Activated CD8-positive, alpha-beta memory T cell treated with anti-CD3 and anti-CD28 coated beads, Interleukin-2, amount 10 ng/mL, durations not matched to agents 7 days and 5 days (primary cell): ENCODE results near the gene LCK. TPM values are rescaled to one million over a fixed set of nuclear protein-coding genes. Genes with fewer than 3 reads are reported as not detected.

Experiments used
- ATAC-seq: fragments of 150-1000 bp; cut with Tn5 transposase; one replicate; pipeline ENCODE4 v1.10.0; 2021; ENCODE audit warnings: moderate library complexity
- CTCF ChIA-PET: fragments of 350-600 bp; sonication (Branson Sonifier 250); formaldehyde crosslinking; loops from one replicate; lab custom pipeline; 2021; ENCODE audit warnings: antibody characterized with exemption; lab: Charles Lee
- DNase-seq: peaks from one replicate; pipeline ENCODE4 v3.0.0-alpha.2; 2020
- H3K27ac Mint-ChIP-seq: one replicate; pipeline ENCODE4 v1.8.0; 2021; ENCODE audit warnings: mild to moderate bottlenecking, mixed read lengths
- H3K27me3 Mint-ChIP-seq: one replicate; pipeline ENCODE4 v1.8.0; 2021; ENCODE audit warnings: mixed read lengths
- H3K36me3 Mint-ChIP-seq: one replicate; pipeline ENCODE4 v1.8.0; 2021; ENCODE audit warnings: mild to moderate bottlenecking, mixed read lengths
- H3K4me1 Mint-ChIP-seq: one replicate; pipeline ENCODE4 v1.8.0; 2021; ENCODE audit warnings: mixed read lengths
- H3K4me3 Mint-ChIP-seq: one replicate; pipeline ENCODE4 v1.8.0; 2021; ENCODE audit warnings: mild to moderate bottlenecking, moderate library complexity, mixed read lengths
- H3K9me3 Mint-ChIP-seq: one replicate; pipeline ENCODE4 v1.8.0; 2022; ENCODE audit warnings: low read depth, mixed read lengths
- total RNA-seq, 2 experiments: library from RNA; stranded (reverse); gene quantifications; one replicate each; pipeline ENCODE4 v1.2.3, GENCODE V29; 2021

The LCK gene
- total RNA-seq = 100 to 1,000 TPM; 441 to 481 TPM

- peaks cover 57% of the 10 kb centered on the region for H3K4me1 Mint-ChIP-seq
- CTCF ChIA-PET = interaction anchor here (0.7 to 11.3 kb wide), 13 partner anchors 9 to 247 kb away, joined by 3 to 99 read pairs (median 14); partner anchors contain the start of genes CCDC28B, HDAC1 and TXLNA
- peak; percentile 89 for DNase-seq
- peak within 1 kb of the TSS; percentile 94 for H3K27ac Mint-ChIP-seq
- ATAC-seq = peak; percentile 27
- H3K36me3 Mint-ChIP-seq = peaks cover 38% of the 10 kb centered on the region
- peak within 1 kb of the TSS; percentile 97 for H3K4me3 Mint-ChIP-seq
- no peaks in the 10 kb centered on the region for H3K27me3 Mint-ChIP-seq
- no peaks in the 10 kb centered on the region for H3K9me3 Mint-ChIP-seq
Observed at GRCh38 chr1:32250893-32251716, at the start of gene LCK. TSS of gene LCK (plus strand) at chr1:32251265. CDS start at chr1:32274330, 23,065 bp downstream.

- ATAC-seq = no peak
- no peaks in the 10 kb centered on the region for H3K27me3 Mint-ChIP-seq
- no peak for DNase-seq
- H3K36me3 Mint-ChIP-seq = peaks cover 2% of the 10 kb centered on the region
- H3K4me1 Mint-ChIP-seq = peaks cover 37% of the 10 kb centered on the region
- H3K9me3 Mint-ChIP-seq = no peaks in the 10 kb centered on the region
- CTCF ChIA-PET = interaction anchor here (0.6 to 4.2 kb wide), 6 partner anchors 11 to 225 kb away, joined by 3 to 39 read pairs (median 4); partner anchors contain the start of genes EIF3I and TMEM234
- H3K27ac Mint-ChIP-seq = no peak overlapping the region
- H3K4me3 Mint-ChIP-seq = peak overlapping the region; percentile 90
Observed at GRCh38 chr1:32204943-32205361, 46.1 kb upstream of the LCK start.

- H3K27ac Mint-ChIP-seq = peak within 1 kb of the TSS; percentile 87
- ATAC-seq = peak; percentile 82
- H3K4me3 Mint-ChIP-seq = peak within 1 kb of the TSS; percentile 90
- no peaks in the 10 kb centered on the region for H3K9me3 Mint-ChIP-seq
- H3K27me3 Mint-ChIP-seq = no peaks in the 10 kb centered on the region
- peaks cover 2% of the 10 kb centered on the region for H3K36me3 Mint-ChIP-seq
- CTCF ChIA-PET = interaction anchor here (0.6 to 4.2 kb wide), 9 partner anchors 9 to 226 kb away, joined by 3 to 39 read pairs (median 4); partner anchors contain the start of genes EIF3I, MARCKSL1 and TMEM234
- peaks cover 32% of the 10 kb centered on the region for H3K4me1 Mint-ChIP-seq
- DNase-seq = peak; percentile 89
Observed at GRCh38 chr1:32205401-32206370, 45.4 kb upstream of the LCK start, which contains the start of gene IQCC. TSS of gene IQCC (plus strand) at chr1:32205671. CDS start at chr1:32205682, 11 bp downstream.

- CTCF ChIA-PET = interaction anchor here (1.6 kb wide), 1 partner anchor 205 kb away, joined by 3 read pairs; no protein-coding TSS in a partner anchor
- Mint-ChIP-seq H3K4me1 (peaks cover 15% of the 10 kb centered on the region), H3K36me3 (no peaks in the 10 kb centered on the region), H3K27me3 (no peaks in the 10 kb centered on the region), H3K27ac (no peak overlapping the region), H3K9me3 (no peaks in the 10 kb centered on the region), H3K4me3 (no peak overlapping the region)
- ATAC-seq (no peak), DNase-seq (no peak)
Observed at GRCh38 chr1:32208469-32208868, 42.6 kb upstream of the LCK start.

GRCh38 chr1:32208891-32209328 lies 42.2 kb upstream of the LCK start, which contains the start of gene DCDC2B:
TSS of gene DCDC2B (plus strand) at chr1:32209089. CDS start at chr1:32209094, 5 bp downstream.
- no peaks in the 10 kb centered on the region for H3K9me3 Mint-ChIP-seq

GRCh38 chr1:32215629-32216480 lies 35.2 kb upstream of the LCK start:
- CTCF ChIA-PET = interaction anchor here (0.6 to 4.4 kb wide), 40 partner anchors 8 to 217 kb away, joined by 3 to 99 read pairs (median 5); partner anchors contain the start of genes BSDC1, CCDC28B, FAM167B and HDAC1
- peak; percentile 92 for ATAC-seq
- peak; percentile 71 for DNase-seq
- no peaks in the 10 kb centered on the region for H3K27me3 Mint-ChIP-seq
- no peak overlapping the region for H3K4me3 Mint-ChIP-seq
- no peaks in the 10 kb centered on the region for H3K36me3 Mint-ChIP-seq
- peaks cover 10% of the 10 kb centered on the region for H3K4me1 Mint-ChIP-seq
- peak overlapping the region; percentile 51 for H3K27ac Mint-ChIP-seq
- H3K9me3 Mint-ChIP-seq = no peaks in the 10 kb centered on the region

More at GRCh38 chr1:32208891-32209328, 42.2 kb upstream of the LCK start, which contains the start of gene DCDC2B:
- Mint-ChIP-seq H3K27ac (no peak within 1 kb of the TSS), H3K4me3 (no peak within 1 kb of the TSS), H3K36me3 (no peaks in the 10 kb centered on the region), H3K4me1 (peaks cover 12% of the 10 kb centered on the region), H3K27me3 (no peaks in the 10 kb centered on the region)
- DNase-seq (no peak), ATAC-seq (no peak)
- CTCF ChIA-PET = interaction anchor here (1.0 to 1.6 kb wide), 2 partner anchors 142 to 204 kb away, joined by 3 read pairs; no protein-coding TSS in a partner anchor

GRCh38 chr1:32216566-32216965 lies 34.5 kb upstream of the LCK start:
- H3K36me3 Mint-ChIP-seq = no peaks in the 10 kb centered on the region
- ATAC-seq (no peak), DNase-seq (no peak)
- no peaks in the 10 kb centered on the region for H3K27me3 Mint-ChIP-seq
- peak overlapping the region; percentile 51 for H3K27ac Mint-ChIP-seq
- peaks cover 17% of the 10 kb centered on the region for H3K4me1 Mint-ChIP-seq
- CTCF ChIA-PET = interaction anchor here (0.8 to 4.4 kb wide), 24 partner anchors 7 to 218 kb away, joined by 3 to 99 read pairs (median 8); partner anchors contain the start of genes CCDC28B, FAM167B, HDAC1 and IQCC
- no peak overlapping the region for H3K4me3 Mint-ChIP-seq
- no peaks in the 10 kb centered on the region for H3K9me3 Mint-ChIP-seq

GRCh38 chr1:32219022-32219421 lies 32.0 kb upstream of the LCK start:
- peaks cover 2% of the 10 kb centered on the region for H3K36me3 Mint-ChIP-seq
- DNase-seq (no peak), ATAC-seq (no peak)
- H3K27me3 Mint-ChIP-seq = no peaks in the 10 kb centered on the region
- H3K4me1 Mint-ChIP-seq = peaks cover 32% of the 10 kb centered on the region
- no peak overlapping the region for H3K27ac Mint-ChIP-seq
- CTCF ChIA-PET = interaction anchor here (0.7 to 2.1 kb wide), 4 partner anchors 9 to 40 kb away, joined by 3 to 8 read pairs (median 3); no protein-coding TSS in a partner anchor
- no peaks in the 10 kb centered on the region for H3K9me3 Mint-ChIP-seq
- H3K4me3 Mint-ChIP-seq = no peak overlapping the region

- Mint-ChIP-seq H3K36me3 (peaks cover 12% of the 10 kb centered on the region), H3K4me3 (peak overlapping the region; percentile 97), H3K9me3 (no peaks in the 10 kb centered on the region), H3K27ac (peak overlapping the region; percentile 97), H3K4me1 (peaks cover 36% of the 10 kb centered on the region), H3K27me3 (no peaks in the 10 kb centered on the region)
- CTCF ChIA-PET = interaction anchor here (0.9 to 1.8 kb wide), 4 partner anchors 15 to 70 kb away, joined by 3 to 5 read pairs (median 3); partner anchors contain the start of gene IQCC
- ATAC-seq (no peak), DNase-seq (no peak)
Observed at GRCh38 chr1:32220746-32221580, 30.1 kb upstream of the LCK start.

GRCh38 chr1:32221581-32221979 lies 29.5 kb upstream of the LCK start:
- ATAC-seq (no peak), DNase-seq (no peak)
- peak overlapping the region; percentile 97 for H3K27ac Mint-ChIP-seq
- H3K4me1 Mint-ChIP-seq = peaks cover 33% of the 10 kb centered on the region
- no peaks in the 10 kb centered on the region for H3K9me3 Mint-ChIP-seq
- CTCF ChIA-PET = interaction anchor here (1.8 kb wide), 1 partner anchor 16 kb away, joined by 5 read pairs; the partner anchor contains the start of gene IQCC
- H3K27me3 Mint-ChIP-seq = no peaks in the 10 kb centered on the region
- peaks cover 16% of the 10 kb centered on the region for H3K36me3 Mint-ChIP-seq
- peak overlapping the region; percentile 97 for H3K4me3 Mint-ChIP-seq
